ENCODE measurements around the gene FAAP20. TPM values are rescaled to one million over a fixed set of nuclear protein-coding genes. Genes with fewer than 3 reads are reported as not detected.

The FAAP20 gene
- total RNA-seq, 4 donors from 2014 or later, result 19.4 to 84.5 (median 34.9) TPM

DNA sequence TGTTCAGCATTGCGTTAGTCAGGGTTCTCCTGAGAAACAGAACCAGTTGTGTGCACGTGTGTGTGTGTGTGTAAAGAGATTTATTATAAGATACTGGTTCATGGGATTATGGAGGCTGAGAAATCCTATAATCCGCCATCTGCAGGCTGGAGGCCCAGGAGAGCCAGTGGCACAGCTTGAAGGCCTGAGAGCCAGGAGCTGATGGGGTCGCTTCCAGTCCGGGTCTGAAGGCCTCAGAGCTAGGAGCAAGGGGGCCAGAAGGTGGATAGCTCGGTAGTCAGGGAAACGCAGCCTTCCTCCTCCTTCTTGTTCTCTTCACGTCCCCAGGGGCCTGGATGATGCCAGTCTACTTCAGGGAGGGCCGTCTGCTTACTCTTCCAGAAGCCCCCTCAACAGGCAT is 37.7 kb downstream of the FAAP20 start:
- WGBS, 2 donors (ENCODE audit: low coverage in 1 of 2), result 93 to 100% methylated on average over 1 to 9 of the region's 9 CpGs

GRCh38 chr1:2155788-2156187 is 38.8 kb downstream of the FAAP20 start:
- Histone ChIP-seq H3K9me3 (no peaks in the 10 kb centered on the region), H3K27me3 (no peaks in the 10 kb centered on the region), H3K4me3 (no peak overlapping the region), H3K36me3 (no peaks in the 10 kb centered on the region), H3K27ac (no peak overlapping the region), H3K4me1 (no peaks in the 10 kb centered on the region)
- 92 to 100% methylated on average over 1 to 6 of the region's 6 CpGs for WGBS, 2 donors (ENCODE audit: low coverage in 1 of 2)
- no peak for TF ChIP-seq POLR2A (IDR thresholded peaks at IDR 0.05)
- TF ChIP-seq EP300 (IDR thresholded peaks at IDR 0.05; ENCODE audit: low read depth), result no peak
- no peak for TF ChIP-seq POLR2AphosphoS5 (IDR thresholded peaks at IDR 0.05)
- TF ChIP-seq, protein P1, sequence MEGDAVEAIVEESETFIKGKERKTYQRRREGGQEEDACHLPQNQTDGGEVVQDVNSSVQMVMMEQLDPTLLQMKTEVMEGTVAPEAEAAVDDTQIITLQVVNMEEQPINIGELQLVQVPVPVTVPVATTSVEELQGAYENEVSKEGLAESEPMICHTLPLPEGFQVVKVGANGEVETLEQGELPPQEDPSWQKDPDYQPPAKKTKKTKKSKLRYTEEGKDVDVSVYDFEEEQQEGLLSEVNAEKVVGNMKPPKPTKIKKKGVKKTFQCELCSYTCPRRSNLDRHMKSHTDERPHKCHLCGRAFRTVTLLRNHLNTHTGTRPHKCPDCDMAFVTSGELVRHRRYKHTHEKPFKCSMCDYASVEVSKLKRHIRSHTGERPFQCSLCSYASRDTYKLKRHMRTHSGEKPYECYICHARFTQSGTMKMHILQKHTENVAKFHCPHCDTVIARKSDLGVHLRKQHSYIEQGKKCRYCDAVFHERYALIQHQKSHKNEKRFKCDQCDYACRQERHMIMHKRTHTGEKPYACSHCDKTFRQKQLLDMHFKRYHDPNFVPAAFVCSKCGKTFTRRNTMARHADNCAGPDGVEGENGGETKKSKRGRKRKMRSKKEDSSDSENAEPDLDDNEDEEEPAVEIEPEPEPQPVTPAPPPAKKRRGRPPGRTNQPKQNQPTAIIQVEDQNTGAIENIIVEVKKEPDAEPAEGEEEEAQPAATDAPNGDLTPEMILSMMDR (IDR thresholded peaks at IDR 0.05), result no peak
- intact Hi-C loops (cut with DNase I; ENCODE audit: low total_unique reads) (no loop called here), in situ Hi-C loops (cut with MboI; ENCODE audit: low pct_ligation_motif_present in 1 of 4, low pct_unique_long_range_greater_than_20kb in 1 of 4, low sequenced_read_pairs in 3 of 4) (no loop called here)
- no peak for DNase-seq

More for the DNA sequence above, 37.7 kb downstream of the FAAP20 start:
- in situ Hi-C loops (cut with MboI; ENCODE audit: low pct_ligation_motif_present in 1 of 4, low pct_unique_long_range_greater_than_20kb in 1 of 4, low sequenced_read_pairs in 3 of 4) (no loop called here), intact Hi-C loops (cut with DNase I; ENCODE audit: low total_unique reads) (no loop called here)
- DNase-seq, result no peak
- Histone ChIP-seq H3K27ac (no peak overlapping the region), H3K27me3 (no peaks in the 10 kb centered on the region), H3K4me3 (no peak overlapping the region), H3K9me3 (no peaks in the 10 kb centered on the region), H3K4me1 (no peaks in the 10 kb centered on the region), H3K36me3 (no peaks in the 10 kb centered on the region)
- TF ChIP-seq, protein P1 (IDR thresholded peaks at IDR 0.05), result no peak
- TF ChIP-seq POLR2AphosphoS5 (IDR thresholded peaks at IDR 0.05) (no peak), EP300 (IDR thresholded peaks at IDR 0.05; ENCODE audit: low read depth) (no peak), POLR2A (IDR thresholded peaks at IDR 0.05) (no peak)

DNA sequence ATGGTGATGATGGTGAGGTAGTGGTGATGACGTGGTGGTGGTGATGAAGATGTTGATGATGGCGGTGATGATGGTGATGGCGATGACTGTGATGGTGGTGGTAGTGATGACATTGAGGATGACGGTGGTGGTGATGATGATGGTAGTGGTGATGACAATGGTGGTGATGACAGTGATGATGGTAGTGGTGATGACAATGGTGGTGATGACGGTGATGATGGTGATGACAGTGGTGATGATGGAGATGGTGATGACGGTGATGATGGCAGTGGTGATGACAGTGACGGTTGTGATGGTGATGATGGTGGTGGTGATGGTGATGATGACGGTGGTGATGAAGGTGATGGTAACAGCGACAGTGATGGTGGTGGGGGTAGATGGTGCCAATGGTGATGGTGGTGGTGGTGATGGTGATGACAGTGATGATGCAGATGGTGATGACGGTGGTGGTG is 39.4 kb downstream of the FAAP20 start:
- TF ChIP-seq EP300 (IDR thresholded peaks at IDR 0.05; ENCODE audit: low read depth) (no peak), POLR2A (IDR thresholded peaks at IDR 0.05) (no peak), POLR2AphosphoS5 (IDR thresholded peaks at IDR 0.05) (no peak)
- TF ChIP-seq, protein P1 (IDR thresholded peaks at IDR 0.05), result no peak
- Histone ChIP-seq H3K27me3 (no peaks in the 10 kb centered on the region), H3K4me3 (no peak overlapping the region), H3K9me3 (no peaks in the 10 kb centered on the region), H3K27ac (no peak overlapping the region), H3K36me3 (no peaks in the 10 kb centered on the region), H3K4me1 (no peaks in the 10 kb centered on the region)
- in situ Hi-C loops (cut with MboI; ENCODE audit: low pct_ligation_motif_present in 1 of 4, low pct_unique_long_range_greater_than_20kb in 1 of 4, low sequenced_read_pairs in 3 of 4), result no loop called here
- intact Hi-C loops (cut with DNase I; ENCODE audit: low total_unique reads), result no loop called here
- WGBS, 2 donors (ENCODE audit: low coverage in 1 of 2), result 95 to 96% methylated on average over 8 to 10 of the region's 10 CpGs
- no peak for DNase-seq

GRCh38 chr1:2154022-2154421 is 40.5 kb downstream of the FAAP20 start:
- Histone ChIP-seq H3K9me3 (no peaks in the 10 kb centered on the region), H3K4me3 (no peak overlapping the region), H3K27me3 (no peaks in the 10 kb centered on the region), H3K4me1 (no peaks in the 10 kb centered on the region), H3K27ac (no peak overlapping the region), H3K36me3 (no peaks in the 10 kb centered on the region)
- TF ChIP-seq POLR2A (IDR thresholded peaks at IDR 0.05), result no peak
- TF ChIP-seq, protein P1 (IDR thresholded peaks at IDR 0.05), result no peak
- TF ChIP-seq POLR2AphosphoS5 (IDR thresholded peaks at IDR 0.05), result no peak
- no peak for TF ChIP-seq EP300 (IDR thresholded peaks at IDR 0.05; ENCODE audit: low read depth)
- no peak for DNase-seq
- intact Hi-C loops (cut with DNase I; ENCODE audit: low total_unique reads) (no loop called here), in situ Hi-C loops (cut with MboI; ENCODE audit: low pct_ligation_motif_present in 1 of 4, low pct_unique_long_range_greater_than_20kb in 1 of 4, low sequenced_read_pairs in 3 of 4) (no loop called here)
- 93% methylated on average over 21 of the region's 21 CpGs; no CpG with 5 or more reads in 1 of the 2 donors for WGBS, 2 donors (ENCODE audit: low coverage in 1 of 2)
